ENCODE results near the gene ZNF32.

- TF ChIP-seq CTCF (IDR thresholded peaks at IDR 0.05; ENCODE audit: insufficient read depth, low read depth, low read length) = no peak
- TF ChIP-seq EZH2 (IDR thresholded peaks at IDR 0.05; ENCODE audit: insufficient read depth, low read length) = no peak
Measured at GRCh38 chr10:43623351-43623750, 25.3 kb downstream of the ZNF32 start.

Measured in astrocyte (in vitro differentiated cells and primary cell).